ENCODE results near the gene DLEC1.

The DLEC1 gene

DNA sequence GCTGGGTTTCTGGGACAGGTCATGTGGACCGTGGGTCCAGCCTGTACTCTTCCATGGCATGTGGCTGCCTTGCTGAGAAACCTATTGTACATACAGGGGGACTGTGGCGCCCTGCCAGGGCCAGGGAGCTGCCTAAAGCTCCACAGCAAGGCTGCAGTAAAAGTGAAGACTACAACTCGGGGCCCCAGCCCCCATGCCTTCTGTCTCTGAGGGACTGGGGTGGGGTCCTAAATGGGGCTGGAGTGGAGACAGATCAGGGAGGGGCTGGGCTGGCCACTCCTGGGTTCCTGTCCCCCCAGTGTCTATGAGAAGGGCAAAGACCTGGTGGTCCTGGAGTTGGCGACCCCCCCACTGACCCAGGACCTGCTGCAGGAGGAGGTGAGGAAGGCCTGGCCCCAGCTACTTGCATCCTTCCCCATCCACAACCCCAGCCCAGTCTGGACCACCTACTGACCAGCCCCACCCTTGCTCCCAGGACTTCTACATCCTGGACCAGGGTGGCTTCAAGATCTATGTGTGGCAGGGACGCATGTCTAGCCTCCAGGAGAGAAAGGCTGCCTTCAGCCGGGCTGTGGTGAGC, 41.1 kb upstream of the DLEC1 start:
- TF ChIP-seq ZNF565 (CRISPR knock-in tag; conservative IDR thresholded peaks at IDR 0.05; ENCODE audit: low read depth) (no peak), RARB (CRISPR knock-in tag; IDR thresholded peaks at IDR 0.05) (no peak), GLIS3 (CRISPR knock-in tag; IDR thresholded peaks at IDR 0.05) (no peak), ARNTL (CRISPR knock-in tag; IDR thresholded peaks at IDR 0.05; ENCODE audit: borderline replicate concordance, low read depth) (no peak), POU6F1 (CRISPR knock-in tag; IDR thresholded peaks at IDR 0.05; ENCODE audit: borderline replicate concordance, low read depth) (no peak), CSDC2 (CRISPR knock-in tag; IDR thresholded peaks at IDR 0.05) (no peak), SNAI2 (CRISPR knock-in tag; IDR thresholded peaks at IDR 0.05) (no peak), ZNF8 (CRISPR knock-in tag; IDR thresholded peaks at IDR 0.05) (no peak), ZNF70 (CRISPR knock-in tag; IDR thresholded peaks at IDR 0.05) (no peak), ZFP30 (CRISPR knock-in tag; IDR thresholded peaks at IDR 0.05) (no peak), BACH2 (CRISPR knock-in tag; IDR thresholded peaks at IDR 0.05; ENCODE audit: borderline replicate concordance) (no peak), ISL1 (CRISPR knock-in tag; IDR thresholded peaks at IDR 0.05) (no peak), ZFP3 (CRISPR knock-in tag; IDR thresholded peaks at IDR 0.05) (no peak), ESRRG (CRISPR knock-in tag; IDR thresholded peaks at IDR 0.05) (no peak), OSR1 (CRISPR knock-in tag; IDR thresholded peaks at IDR 0.05) (no peak), TCF4 (CRISPR knock-in tag; IDR thresholded peaks at IDR 0.05; ENCODE audit: borderline replicate concordance) (no peak)
- TF ChIP-seq, protein P1, sequence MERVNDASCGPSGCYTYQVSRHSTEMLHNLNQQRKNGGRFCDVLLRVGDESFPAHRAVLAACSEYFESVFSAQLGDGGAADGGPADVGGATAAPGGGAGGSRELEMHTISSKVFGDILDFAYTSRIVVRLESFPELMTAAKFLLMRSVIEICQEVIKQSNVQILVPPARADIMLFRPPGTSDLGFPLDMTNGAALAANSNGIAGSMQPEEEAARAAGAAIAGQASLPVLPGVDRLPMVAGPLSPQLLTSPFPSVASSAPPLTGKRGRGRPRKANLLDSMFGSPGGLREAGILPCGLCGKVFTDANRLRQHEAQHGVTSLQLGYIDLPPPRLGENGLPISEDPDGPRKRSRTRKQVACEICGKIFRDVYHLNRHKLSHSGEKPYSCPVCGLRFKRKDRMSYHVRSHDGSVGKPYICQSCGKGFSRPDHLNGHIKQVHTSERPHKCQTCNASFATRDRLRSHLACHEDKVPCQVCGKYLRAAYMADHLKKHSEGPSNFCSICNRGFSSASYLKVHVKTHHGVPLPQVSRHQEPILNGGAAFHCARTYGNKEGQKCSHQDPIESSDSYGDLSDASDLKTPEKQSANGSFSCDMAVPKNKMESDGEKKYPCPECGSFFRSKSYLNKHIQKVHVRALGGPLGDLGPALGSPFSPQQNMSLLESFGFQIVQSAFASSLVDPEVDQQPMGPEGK (CRISPR knock-in tag; IDR thresholded peaks at IDR 0.05; ENCODE audit: borderline replicate concordance) = no peak
- TF ChIP-seq, protein P2, sequence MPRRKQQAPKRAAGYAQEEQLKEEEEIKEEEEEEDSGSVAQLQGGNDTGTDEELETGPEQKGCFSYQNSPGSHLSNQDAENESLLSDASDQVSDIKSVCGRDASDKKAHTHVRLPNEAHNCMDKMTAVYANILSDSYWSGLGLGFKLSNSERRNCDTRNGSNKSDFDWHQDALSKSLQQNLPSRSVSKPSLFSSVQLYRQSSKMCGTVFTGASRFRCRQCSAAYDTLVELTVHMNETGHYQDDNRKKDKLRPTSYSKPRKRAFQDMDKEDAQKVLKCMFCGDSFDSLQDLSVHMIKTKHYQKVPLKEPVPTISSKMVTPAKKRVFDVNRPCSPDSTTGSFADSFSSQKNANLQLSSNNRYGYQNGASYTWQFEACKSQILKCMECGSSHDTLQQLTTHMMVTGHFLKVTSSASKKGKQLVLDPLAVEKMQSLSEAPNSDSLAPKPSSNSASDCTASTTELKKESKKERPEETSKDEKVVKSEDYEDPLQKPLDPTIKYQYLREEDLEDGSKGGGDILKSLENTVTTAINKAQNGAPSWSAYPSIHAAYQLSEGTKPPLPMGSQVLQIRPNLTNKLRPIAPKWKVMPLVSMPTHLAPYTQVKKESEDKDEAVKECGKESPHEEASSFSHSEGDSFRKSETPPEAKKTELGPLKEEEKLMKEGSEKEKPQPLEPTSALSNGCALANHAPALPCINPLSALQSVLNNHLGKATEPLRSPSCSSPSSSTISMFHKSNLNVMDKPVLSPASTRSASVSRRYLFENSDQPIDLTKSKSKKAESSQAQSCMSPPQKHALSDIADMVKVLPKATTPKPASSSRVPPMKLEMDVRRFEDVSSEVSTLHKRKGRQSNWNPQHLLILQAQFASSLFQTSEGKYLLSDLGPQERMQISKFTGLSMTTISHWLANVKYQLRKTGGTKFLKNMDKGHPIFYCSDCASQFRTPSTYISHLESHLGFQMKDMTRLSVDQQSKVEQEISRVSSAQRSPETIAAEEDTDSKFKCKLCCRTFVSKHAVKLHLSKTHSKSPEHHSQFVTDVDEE (CRISPR knock-in tag; IDR thresholded peaks at IDR 0.05) = no peak
- no peak for ATAC-seq

GRCh38 chr3:37999836-38000235, 39.2 kb upstream of the DLEC1 start:
- TF ChIP-seq BACH2 (CRISPR knock-in tag; IDR thresholded peaks at IDR 0.05; ENCODE audit: borderline replicate concordance) (no peak), ZFP3 (CRISPR knock-in tag; IDR thresholded peaks at IDR 0.05) (no peak), SNAI2 (CRISPR knock-in tag; IDR thresholded peaks at IDR 0.05) (no peak), CSRNP3 (CRISPR knock-in tag; IDR thresholded peaks at IDR 0.05) (no peak), OSR1 (CRISPR knock-in tag; IDR thresholded peaks at IDR 0.05) (no peak), TOX (CRISPR knock-in tag; IDR thresholded peaks at IDR 0.05; ENCODE audit: borderline replicate concordance) (no peak), GLIS3 (CRISPR knock-in tag; IDR thresholded peaks at IDR 0.05) (no peak), RARB (CRISPR knock-in tag; IDR thresholded peaks at IDR 0.05) (no peak), POU6F1 (CRISPR knock-in tag; IDR thresholded peaks at IDR 0.05; ENCODE audit: borderline replicate concordance, low read depth) (no peak), ZNF70 (CRISPR knock-in tag; IDR thresholded peaks at IDR 0.05) (no peak), ISL1 (CRISPR knock-in tag; IDR thresholded peaks at IDR 0.05) (no peak)
- ATAC-seq = no peak

Data from SK-N-SH treated with all-trans-retinoic acid at 6 μM for 48 hours (cell line).